Measurements from ENCODE around the gene RASSF7.
"Not testable (repeated sequence)": the region's sequence is repeated elsewhere in the genome, so short reads cannot be mapped to it uniquely, and the experiment has no call there.

The RASSF7 gene

GRCh38 chr11:574031-574570, 13.3 kb downstream of the RASSF7 start:
- H3K4me1 ChIP-seq (ENCODE audit: control insufficient read depth, insufficient read depth, low read length); H3K27ac ChIP-seq (ENCODE audit: extremely low read depth, low read depth, low read length); H3K9me3 ChIP-seq (ENCODE audit: control insufficient read depth, insufficient read depth, low read depth, low read length); H3K36me3 ChIP-seq (ENCODE audit: control insufficient read depth in 2 of 2, insufficient read depth in 1 of 2, low read length in 2 of 2); CTCF ChIA-PET; H3K4me3 ChIP-seq (ENCODE audit: low read depth, low read length); POLR2A ChIA-PET: not testable (repeated sequence)
- peak; percentile 13; the same call in 1 of the 2 replicates for TF ChIP-seq ZIC2 (tag by site-specific recombination; IDR thresholded peaks at IDR 0.05)
- 0 out of 2 replicates have a peak, but pooled peaks have one; percentile 25 for TF ChIP-seq ZNF335 (tag by site-specific recombination; conservative IDR thresholded peaks at IDR 0.05)

GRCh38 chr11:574632-575312, 14.0 kb downstream of the RASSF7 start:
- CTCF ChIA-PET, result no interaction called here
- H3K27ac ChIP-seq (ENCODE audit: extremely low read depth, low read depth, low read length), result no peak overlapping the region
- H3K4me1 ChIP-seq (ENCODE audit: control insufficient read depth, insufficient read depth, low read length), result peaks cover 5% of the 10 kb centered on the region
- H3K4me3 ChIP-seq (ENCODE audit: low read depth, low read length), result peak overlapping the region; percentile 56
- POLR2A ChIA-PET, result interaction anchor here (1.4 to 2.0 kb wide), 3 partner anchors 9 to 14 kb away, joined by 10 to 28 read pairs (median 13); no protein-coding TSS in a partner anchor
- no peaks in the 10 kb centered on the region for H3K9me3 ChIP-seq (ENCODE audit: control insufficient read depth, insufficient read depth, low read depth, low read length)
- TF ChIP-seq ZEB2 (tag by site-specific recombination; IDR thresholded peaks at IDR 0.05) (no peak), ZFHX2 (tag by site-specific recombination; conservative IDR thresholded peaks at IDR 0.05) (peak; percentile 45; the same call in 1 of the 2 replicates), CTCF (tag by site-specific recombination; IDR thresholded peaks at IDR 0.05) (no peak), ZNF214 (tag by site-specific recombination; IDR thresholded peaks at IDR 0.05; ENCODE audit: borderline replicate concordance) (no peak), EGR2 (tag by site-specific recombination; IDR thresholded peaks at IDR 0.05; ENCODE audit: low read depth) (peak; percentile 61), ZFP37 (tag by site-specific recombination; IDR thresholded peaks at IDR 0.05) (no peak), ZBTB6 (tag by site-specific recombination; IDR thresholded peaks at IDR 0.05) (no peak), ZNF324 (tag by site-specific recombination; IDR thresholded peaks at IDR 0.05) (no peak), PRDM2 (tag by site-specific recombination; IDR thresholded peaks at IDR 0.05; ENCODE audit: borderline replicate concordance) (no peak), MEIS1 (CRISPR knock-in tag; IDR thresholded peaks at IDR 0.05; ENCODE audit: borderline replicate concordance) (no peak), SCRT1 (tag by site-specific recombination; IDR thresholded peaks at IDR 0.05; ENCODE audit: borderline replicate concordance) (0 out of 2 replicates have a peak, but pooled peaks have one; percentile 19), ZNF777 (tag by site-specific recombination; IDR thresholded peaks at IDR 0.05; ENCODE audit: borderline replicate concordance) (no peak)
- peaks cover 0 to 16% of the 10 kb centered on the region in 2 experiments; a peak in 1 of 3 replicates for H3K36me3 ChIP-seq (ENCODE audit: control insufficient read depth in 2 of 2, insufficient read depth in 1 of 2, low read length in 2 of 2)

All from HEK293 (cell line).